Activated CD4-positive, alpha-beta T cell treated with anti-CD3 and anti-CD28 coated beads for 36 hours (primary cell): ENCODE data around the gene CRISPLD2. TPM values are rescaled to one million over a fixed set of nuclear protein-coding genes. Genes with fewer than 3 reads are reported as not detected.
"Not testable (repeated sequence)": the region's sequence is repeated elsewhere in the genome, so short reads cannot be mapped to it uniquely, and the experiment has no call there.

Experiments
- ATAC-seq: fragments of 200-7000 bp; cut with Tn5 transposase; one replicate; pipeline ENCODE4 v1.10.0; 2021; ENCODE audit warnings: mild to moderate bottlenecking, moderate library complexity
- CTCF ChIA-PET: fragments of 350-600 bp; sonication (Branson Sonifier 250); formaldehyde crosslinking; loops from one replicate; lab custom pipeline; 2021; ENCODE audit warnings: antibody characterized with exemption; lab: Charles Lee
- POLR2A ChIA-PET: fragments of 350-600 bp; sonication (Branson Sonifier 250); formaldehyde crosslinking; loops from one replicate; lab custom pipeline; 2021; ENCODE audit warnings: antibody characterized with exemption, inconsistent platforms; lab: Charles Lee
- DNase-seq: peaks from one replicate; pipeline ENCODE4 v3.0.0-alpha.2; 2020
- H3K27ac Mint-ChIP-seq: one replicate; pipeline ENCODE4 v1.8.0; 2021; ENCODE audit warnings: mixed read lengths
- H3K27me3 Mint-ChIP-seq: one replicate; pipeline ENCODE4 v1.8.0; 2021; ENCODE audit warnings: mixed read lengths
- H3K36me3 Mint-ChIP-seq: one replicate; pipeline ENCODE4 v1.8.0; 2021; ENCODE audit warnings: low read depth, mixed read lengths
- H3K4me1 Mint-ChIP-seq: one replicate; pipeline ENCODE4 v1.8.0; 2021; ENCODE audit warnings: mixed read lengths
- H3K4me3 Mint-ChIP-seq: one replicate; pipeline ENCODE4 v1.8.0; 2021; ENCODE audit warnings: mild to moderate bottlenecking, moderate library complexity, mixed read lengths
- H3K9me3 Mint-ChIP-seq: one replicate; pipeline ENCODE4 v1.8.0; 2021; ENCODE audit warnings: low read depth, mixed read lengths
- intact Hi-C, 2 experiments: fragments of 100-400 bp; cut with DNase I in 1 of 2; cut with micrococcal nuclease in 1 of 2; formaldehyde crosslinking; loops; one replicate each; pipeline versions ENCODE4 v1.14.2 to v1.15.1; 2022 to 2024; cut with DNase I, micrococcal nuclease
- total RNA-seq, 2 experiments: library from RNA; stranded (reverse); gene quantifications; one replicate each; pipeline ENCODE4 v1.2.3, GENCODE V29; 2021

The CRISPLD2 gene
- total RNA-seq, 2 experiments from 2014 or later = 0.05 to 0.11 TPM

DNA sequence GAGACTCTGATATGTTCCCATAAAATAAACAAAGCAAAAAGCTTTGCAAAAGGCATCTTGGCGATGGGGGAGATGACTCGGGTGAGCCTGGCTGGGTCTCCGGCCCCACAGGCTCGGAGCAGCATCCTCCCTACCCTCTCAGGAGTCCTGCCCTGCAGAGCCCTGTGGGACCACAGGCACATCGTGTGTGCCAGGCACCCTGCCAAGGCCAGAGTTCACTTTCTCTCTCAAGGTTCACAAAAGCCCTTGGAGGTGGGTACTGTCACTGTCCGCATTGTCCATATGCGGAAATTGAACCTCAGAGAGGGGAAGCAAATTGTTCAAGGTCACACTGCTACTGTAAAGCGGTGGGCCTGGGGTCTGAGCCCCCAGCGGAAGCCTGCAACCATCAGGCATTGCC is 48.5 kb downstream of the CRISPLD2 start:
- Mint-ChIP-seq H3K4me1 (no peaks in the 10 kb centered on the region), H3K27ac (no peak overlapping the region), H3K9me3 (no peaks in the 10 kb centered on the region), H3K4me3 (no peak overlapping the region), H3K27me3 (no peaks in the 10 kb centered on the region), H3K36me3 (no peaks in the 10 kb centered on the region)
- DNase-seq = no peak
- intact Hi-C loops = no loop called here
- CTCF ChIA-PET = interaction anchor here (0.9 kb wide), 1 partner anchor 14 kb away, joined by 5 read pairs; no protein-coding TSS in a partner anchor
- no peak for ATAC-seq
- POLR2A ChIA-PET = no interaction called here

GRCh38 chr16:84868829-84869472 is 49.2 kb downstream of the CRISPLD2 start:
- ChIA-PET CTCF (no interaction called here), POLR2A (no interaction called here)
- no peaks in the 10 kb centered on the region for H3K4me1 Mint-ChIP-seq
- no peak for DNase-seq
- H3K36me3 Mint-ChIP-seq = no peaks in the 10 kb centered on the region
- ATAC-seq = no peak
- no peaks in the 10 kb centered on the region for H3K27me3 Mint-ChIP-seq
- H3K9me3 Mint-ChIP-seq = no peaks in the 10 kb centered on the region
- no peak overlapping the region for H3K4me3 Mint-ChIP-seq
- no peak overlapping the region for H3K27ac Mint-ChIP-seq
- intact Hi-C loops = no loop called here

GRCh38 chr16:84869473-84869845 is 49.7 kb downstream of the CRISPLD2 start:
- intact Hi-C loops = no loop called here
- Mint-ChIP-seq H3K9me3 (no peaks in the 10 kb centered on the region), H3K4me3 (no peak overlapping the region), H3K27me3 (no peaks in the 10 kb centered on the region), H3K27ac (no peak overlapping the region), H3K36me3 (no peaks in the 10 kb centered on the region), H3K4me1 (no peaks in the 10 kb centered on the region)
- ATAC-seq (no peak), DNase-seq (no peak)
- CTCF ChIA-PET = no interaction called here
- POLR2A ChIA-PET = no interaction called here

- H3K36me3 Mint-ChIP-seq, H3K27me3 Mint-ChIP-seq, H3K27ac Mint-ChIP-seq, H3K9me3 Mint-ChIP-seq, H3K4me1 Mint-ChIP-seq, intact Hi-C loops, H3K4me3 Mint-ChIP-seq, ATAC-seq, POLR2A ChIA-PET, DNase-seq: not testable (repeated sequence)
- CTCF ChIA-PET = interaction anchor here (1.5 kb wide), 1 partner anchor 79 kb away, joined by 5 read pairs; no protein-coding TSS in a partner anchor
Measured at GRCh38 chr16:84872971-84873370, 53.2 kb downstream of the CRISPLD2 start.

- H3K4me1 Mint-ChIP-seq = no peaks in the 10 kb centered on the region
- DNase-seq = no peak
- no peak overlapping the region for H3K4me3 Mint-ChIP-seq
- CTCF ChIA-PET = interaction anchor here (0.6 to 1.7 kb wide), 5 partner anchors 8 to 119 kb away, joined by 3 to 6 read pairs (median 4); no protein-coding TSS in a partner anchor
- intact Hi-C loops = no loop called here
- POLR2A ChIA-PET = no interaction called here
- H3K9me3 Mint-ChIP-seq = no peaks in the 10 kb centered on the region
- ATAC-seq = no peak
- H3K36me3 Mint-ChIP-seq = no peaks in the 10 kb centered on the region
- H3K27ac Mint-ChIP-seq = no peak overlapping the region
- H3K27me3 Mint-ChIP-seq = no peaks in the 10 kb centered on the region
Measured at GRCh38 chr16:84874004-84874435, 54.2 kb downstream of the CRISPLD2 start.

DNA sequence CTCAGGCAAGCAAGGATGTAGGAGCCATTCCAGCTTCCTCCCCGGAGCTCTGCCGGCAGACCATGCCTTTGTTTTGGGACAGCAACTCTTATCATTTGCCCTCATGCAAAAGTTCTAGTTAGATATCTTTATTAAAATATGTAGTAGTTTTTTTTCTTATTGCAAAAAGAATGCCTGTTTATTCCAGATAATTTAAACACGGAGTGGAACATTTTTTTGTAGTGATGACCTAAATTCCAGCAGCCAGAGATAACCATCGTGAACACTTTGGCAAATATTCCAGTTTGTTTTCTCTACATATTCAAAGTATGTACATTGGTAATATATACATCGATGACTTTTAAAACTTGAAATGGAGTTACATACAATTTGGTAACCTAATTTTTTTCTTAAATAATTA is 54.8 kb downstream of the CRISPLD2 start:
- no peak for ATAC-seq
- Mint-ChIP-seq H3K4me3 (no peak overlapping the region), H3K9me3 (no peaks in the 10 kb centered on the region), H3K27me3 (no peaks in the 10 kb centered on the region), H3K36me3 (no peaks in the 10 kb centered on the region), H3K27ac (no peak overlapping the region), H3K4me1 (no peaks in the 10 kb centered on the region)
- intact Hi-C loops = no loop called here
- no peak for DNase-seq
- CTCF ChIA-PET = interaction anchor here (0.6 to 1.7 kb wide), 4 partner anchors 9 to 96 kb away, joined by 3 to 6 read pairs (median 4); no protein-coding TSS in a partner anchor
- POLR2A ChIA-PET = no interaction called here

GRCh38 chr16:84874983-84875382 is 55.2 kb downstream of the CRISPLD2 start:
- ATAC-seq = no peak
- CTCF ChIA-PET = interaction anchor here (1.6 to 1.7 kb wide), 2 partner anchors 9 to 96 kb away, joined by 4 to 6 read pairs; no protein-coding TSS in a partner anchor

GRCh38 chr16:84875846-84876245 is 56.1 kb downstream of the CRISPLD2 start:
- DNase-seq = no peak
- Mint-ChIP-seq H3K27me3 (no peaks in the 10 kb centered on the region), H3K36me3 (no peaks in the 10 kb centered on the region), H3K4me1 (no peaks in the 10 kb centered on the region), H3K27ac (no peak overlapping the region), H3K9me3 (no peaks in the 10 kb centered on the region), H3K4me3 (no peak overlapping the region)
- ATAC-seq = no peak
- ChIA-PET CTCF (no interaction called here), POLR2A (no interaction called here)
- intact Hi-C loops = no loop called here

More at GRCh38 chr16:84874983-84875382, 55.2 kb downstream of the CRISPLD2 start:
- H3K9me3 Mint-ChIP-seq = no peaks in the 10 kb centered on the region
- H3K27me3 Mint-ChIP-seq = no peaks in the 10 kb centered on the region
- no peak overlapping the region for H3K27ac Mint-ChIP-seq
- no peaks in the 10 kb centered on the region for H3K36me3 Mint-ChIP-seq
- no peaks in the 10 kb centered on the region for H3K4me1 Mint-ChIP-seq
- POLR2A ChIA-PET = no interaction called here
- DNase-seq = no peak
- no peak overlapping the region for H3K4me3 Mint-ChIP-seq
- intact Hi-C loops = no loop called here

- intact Hi-C loops = no loop called here
- Mint-ChIP-seq H3K36me3 (no peaks in the 10 kb centered on the region), H3K4me1 (no peaks in the 10 kb centered on the region), H3K27me3 (no peaks in the 10 kb centered on the region), H3K27ac (no peak overlapping the region), H3K9me3 (no peaks in the 10 kb centered on the region), H3K4me3 (no peak overlapping the region)
- DNase-seq (no peak), ATAC-seq (no peak)
- CTCF ChIA-PET = interaction anchor here (0.9 kb wide), 1 partner anchor 399 kb away, joined by 5 read pairs; no protein-coding TSS in a partner anchor
- POLR2A ChIA-PET = interaction anchor here (0.6 kb wide), 1 partner anchor 584 kb away, joined by 3 read pairs; no protein-coding TSS in a partner anchor
Measured at GRCh38 chr16:84876873-84877606, 57.3 kb downstream of the CRISPLD2 start.

DNA sequence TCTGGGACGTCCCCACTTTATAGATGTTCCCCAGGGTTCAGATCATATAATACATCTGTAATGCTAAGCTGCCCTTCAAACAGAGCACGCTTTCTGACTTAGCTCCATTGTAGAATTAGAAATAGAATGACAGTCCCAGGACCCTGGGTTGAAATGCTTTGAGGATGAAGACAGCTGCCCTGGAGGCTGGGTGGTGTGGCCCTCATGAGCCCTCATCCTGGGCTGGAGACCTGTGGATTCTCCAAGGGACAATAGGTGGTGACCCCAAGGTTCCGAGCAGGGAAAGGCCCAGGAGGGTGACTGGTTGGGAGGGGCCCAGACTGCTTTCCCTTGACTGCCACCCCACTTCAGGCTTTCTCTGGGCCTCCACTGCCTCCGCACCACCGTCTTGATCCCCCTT is 59.0 kb downstream of the CRISPLD2 start:
- ChIA-PET CTCF (no interaction called here), POLR2A (no interaction called here)
- H3K27me3 Mint-ChIP-seq = no peaks in the 10 kb centered on the region
- no peak for DNase-seq
- H3K4me3 Mint-ChIP-seq = no peak overlapping the region
- H3K9me3 Mint-ChIP-seq = no peaks in the 10 kb centered on the region
- H3K27ac Mint-ChIP-seq = no peak overlapping the region
- H3K4me1 Mint-ChIP-seq = no peaks in the 10 kb centered on the region
- ATAC-seq = no peak
- intact Hi-C loops = no loop called here
- no peaks in the 10 kb centered on the region for H3K36me3 Mint-ChIP-seq

- Mint-ChIP-seq H3K4me1 (peaks cover 4% of the 10 kb centered on the region), H3K27me3 (peaks cover 2% of the 10 kb centered on the region), H3K4me3 (no peak overlapping the region), H3K27ac (no peak overlapping the region), H3K36me3 (no peaks in the 10 kb centered on the region), H3K9me3 (no peaks in the 10 kb centered on the region)
- DNase-seq (no peak), ATAC-seq (no peak)
- ChIA-PET CTCF (interaction anchor here (0.8 to 2.4 kb wide), 2 partner anchors 10 to 19 kb away, joined by 3 to 5 read pairs; no protein-coding TSS in a partner anchor), POLR2A (no interaction called here)
- intact Hi-C loops = no loop called here
Measured at GRCh38 chr16:84879569-84880487, 60.0 kb downstream of the CRISPLD2 start.
